ENCODE results near the gene RPH3AL. TPM values are rescaled to one million over a fixed set of nuclear protein-coding genes. Genes with fewer than 3 reads are reported as not detected.

Gene RPH3AL
- polyA plus RNA-seq, 4 donors = 10.5 to 18.8 (median 12.0) TPM

DNA sequence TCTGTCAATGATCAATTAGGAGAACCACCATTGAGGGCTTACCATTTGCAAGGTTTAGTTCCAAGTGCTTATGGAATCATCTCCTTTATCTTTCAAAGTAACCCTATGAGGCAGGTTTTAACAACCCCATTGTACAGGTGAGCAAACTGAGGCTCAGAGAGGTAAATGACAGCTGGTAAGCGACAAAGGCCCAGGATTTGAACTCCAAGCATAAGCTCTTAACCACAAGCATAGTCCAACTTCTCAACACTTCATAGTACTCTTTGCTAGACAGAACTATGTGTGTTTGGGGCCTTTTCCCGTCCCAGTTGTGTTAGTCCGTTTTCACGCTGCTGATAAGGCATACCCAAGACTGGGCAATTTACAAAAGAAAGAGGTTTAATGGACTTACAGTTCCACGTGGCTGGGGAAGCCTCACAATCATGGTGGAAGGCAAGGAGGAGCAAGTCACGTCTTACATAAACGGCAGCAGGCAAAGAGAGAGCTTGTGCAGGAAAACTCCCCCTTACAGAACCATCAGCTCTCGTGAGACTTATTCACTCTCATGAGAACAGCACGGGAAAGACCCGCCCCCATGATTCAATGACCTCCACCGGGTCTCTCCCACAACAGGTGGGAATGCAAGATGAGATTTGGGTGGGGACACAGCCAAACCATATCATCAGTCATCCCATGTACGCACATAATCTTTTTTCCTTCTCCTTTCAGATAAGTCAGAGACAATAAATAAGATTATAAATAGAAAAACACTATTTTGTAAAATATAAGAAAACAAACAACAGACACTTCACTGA lies 6.4 kb downstream of the RPH3AL start:
- no peak for FAIRE-seq
- no peak overlapping the region for H3K27ac ChIP-seq (ENCODE audit: low read depth in 1 of 3, low read length in 2 of 3)
- no peaks in the 10 kb centered on the region for H3K9me3 ChIP-seq (ENCODE audit: control insufficient read depth in 2 of 2, insufficient read depth in 1 of 2, low read depth in 1 of 2, low read length in 1 of 2)
- H3K4me1 ChIP-seq (ENCODE audit: control insufficient read depth in 3 of 3, insufficient read depth in 2 of 3, low read depth in 1 of 3, low read length in 2 of 3) = peaks cover 3 to 22% (median 7%) of the 10 kb centered on the region in 3 donors
- no peak for DNase-seq
- peaks cover 0 to 7% (median 0%) of the 10 kb centered on the region in 3 donors for H3K36me3 ChIP-seq (ENCODE audit: control insufficient read depth in 3 of 3, insufficient read depth in 2 of 3, low read depth in 1 of 3, low read length in 3 of 3)
- H3K4me3 ChIP-seq (ENCODE audit: low read depth in 1 of 3, low read length in 3 of 3) = no peak overlapping the region
- 82 to 86% (median 83%) methylated on average over 12 of the region's 12 CpGs for WGBS, 3 donors
- H3K27me3 ChIP-seq (ENCODE audit: control insufficient read depth in 3 of 3, insufficient read depth in 3 of 3, low read length in 3 of 3) = no peaks in the 10 kb centered on the region

GRCh38 chr17:345261-345660 lies 7.3 kb downstream of the RPH3AL start:
- no peak for FAIRE-seq
- H3K4me1 ChIP-seq (ENCODE audit: control insufficient read depth in 3 of 3, insufficient read depth in 2 of 3, low read depth in 1 of 3, low read length in 2 of 3) = peaks cover 0 to 12% (median 5%) of the 10 kb centered on the region in 3 donors
- 84 to 90% (median 87%) methylated on average over 5 of the region's 5 CpGs for WGBS, 3 donors
- H3K4me3 ChIP-seq (ENCODE audit: low read depth in 1 of 3, low read length in 3 of 3) = no peak overlapping the region
- no peaks in the 10 kb centered on the region for H3K27me3 ChIP-seq (ENCODE audit: control insufficient read depth in 3 of 3, insufficient read depth in 3 of 3, low read length in 3 of 3)
- H3K9me3 ChIP-seq (ENCODE audit: control insufficient read depth in 2 of 2, insufficient read depth in 1 of 2, low read depth in 1 of 2, low read length in 1 of 2) = no peaks in the 10 kb centered on the region
- DNase-seq = no peak
- H3K27ac ChIP-seq (ENCODE audit: low read depth in 1 of 3, low read length in 2 of 3) = no peak overlapping the region
- H3K36me3 ChIP-seq (ENCODE audit: control insufficient read depth in 3 of 3, insufficient read depth in 2 of 3, low read depth in 1 of 3, low read length in 3 of 3) = peaks cover 0 to 4% (median 0%) of the 10 kb centered on the region in 3 donors

DNA sequence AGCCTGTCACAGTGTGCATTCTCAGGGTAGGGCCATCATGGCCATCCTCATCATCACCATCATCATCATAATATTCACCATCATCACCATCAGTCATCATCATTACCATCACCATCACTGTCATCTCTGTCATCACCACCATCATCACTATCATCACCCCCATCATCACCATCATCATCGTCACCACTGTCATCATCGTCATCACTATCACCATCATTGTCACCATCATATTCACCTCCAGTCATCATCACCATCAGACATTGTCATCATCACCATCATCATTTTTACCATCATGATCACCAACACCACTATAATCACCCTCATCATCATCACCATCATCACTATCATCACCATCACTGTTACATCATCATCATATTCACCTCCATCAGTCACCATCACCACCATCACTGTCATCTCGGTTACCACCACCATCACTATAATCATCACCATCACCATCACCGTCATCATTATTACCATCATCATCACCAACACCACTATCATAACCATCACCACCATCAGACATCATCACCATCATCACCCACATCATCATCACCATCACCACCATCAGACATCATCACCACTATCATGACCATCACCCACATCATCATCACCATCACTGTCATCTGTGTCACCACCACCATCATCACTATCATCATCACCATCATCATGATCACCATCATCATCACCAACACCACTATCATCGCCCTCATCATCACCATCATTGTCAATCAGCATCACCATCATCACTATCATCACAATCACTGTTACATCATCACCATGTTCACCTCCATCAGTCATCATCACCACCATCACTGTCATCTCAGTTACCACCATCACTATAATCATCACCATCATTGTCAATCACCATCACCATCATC lies 8.5 kb downstream of the RPH3AL start:
- 93 to 99% (median 97%) methylated on average over 5 of the region's 5 CpGs for WGBS, 3 donors
- no peaks in the 10 kb centered on the region for H3K9me3 ChIP-seq (ENCODE audit: control insufficient read depth in 2 of 2, insufficient read depth in 1 of 2, low read depth in 1 of 2, low read length in 1 of 2)
- FAIRE-seq (no peak), DNase-seq (no peak)
- no peak overlapping the region for H3K27ac ChIP-seq (ENCODE audit: low read depth in 1 of 3, low read length in 2 of 3)
- peaks cover 0 to 4% (median 0%) of the 10 kb centered on the region in 3 donors for H3K36me3 ChIP-seq (ENCODE audit: control insufficient read depth in 3 of 3, insufficient read depth in 2 of 3, low read depth in 1 of 3, low read length in 3 of 3)
- H3K4me1 ChIP-seq (ENCODE audit: control insufficient read depth in 3 of 3, insufficient read depth in 2 of 3, low read depth in 1 of 3, low read length in 2 of 3) = peaks cover 0 to 12% (median 5%) of the 10 kb centered on the region in 3 donors
- no peak overlapping the region for H3K4me3 ChIP-seq (ENCODE audit: low read depth in 1 of 3, low read length in 3 of 3)
- H3K27me3 ChIP-seq (ENCODE audit: control insufficient read depth in 3 of 3, insufficient read depth in 3 of 3, low read length in 3 of 3) = no peaks in the 10 kb centered on the region

GRCh38 chr17:343211-343610 lies 9.4 kb downstream of the RPH3AL start:
- Histone ChIP-seq H3K4me3 (ENCODE audit: low read depth in 1 of 3, low read length in 3 of 3) (no peak overlapping the region), H3K27me3 (ENCODE audit: control insufficient read depth in 3 of 3, insufficient read depth in 3 of 3, low read length in 3 of 3) (no peaks in the 10 kb centered on the region), H3K9me3 (ENCODE audit: control insufficient read depth in 2 of 2, insufficient read depth in 1 of 2, low read depth in 1 of 2, low read length in 1 of 2) (no peaks in the 10 kb centered on the region), H3K4me1 (ENCODE audit: control insufficient read depth in 3 of 3, insufficient read depth in 2 of 3, low read depth in 1 of 3, low read length in 2 of 3) (peaks cover 0 to 11% (median 0%) of the 10 kb centered on the region in 3 donors), H3K36me3 (ENCODE audit: control insufficient read depth in 3 of 3, insufficient read depth in 2 of 3, low read depth in 1 of 3, low read length in 3 of 3) (peaks cover 0 to 3% (median 0%) of the 10 kb centered on the region in 3 donors), H3K27ac (ENCODE audit: low read depth in 1 of 3, low read length in 2 of 3) (no peak overlapping the region)
- DNase-seq (no peak), FAIRE-seq (no peak)
- WGBS, 3 donors = 64 to 79% (median 75%) methylated on average over 7 of the region's 7 CpGs

DNA sequence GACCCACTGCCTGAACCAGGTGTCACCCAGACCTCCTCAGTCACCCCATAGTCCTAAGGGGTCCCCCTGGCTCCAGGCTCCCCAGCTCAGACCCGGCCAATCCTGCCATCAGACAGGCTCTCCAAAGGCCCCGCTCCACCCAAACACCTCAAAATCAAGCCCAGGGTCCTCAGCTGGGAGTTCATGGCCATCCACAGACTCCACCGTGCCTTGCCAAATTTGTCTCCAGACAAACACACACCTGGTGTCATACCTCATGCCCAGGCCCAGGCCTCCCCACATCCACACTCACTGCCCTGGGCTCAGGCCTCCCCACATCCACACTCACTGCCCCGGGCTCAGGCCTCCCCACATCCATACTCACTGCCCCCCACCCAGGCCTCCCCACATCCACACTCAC lies 12.5 kb downstream of the RPH3AL start:
- Histone ChIP-seq H3K4me3 (ENCODE audit: low read depth in 1 of 3, low read length in 3 of 3) (no peak overlapping the region), H3K9me3 (ENCODE audit: control insufficient read depth in 2 of 2, insufficient read depth in 1 of 2, low read depth in 1 of 2, low read length in 1 of 2) (no peaks in the 10 kb centered on the region), H3K4me1 (ENCODE audit: control insufficient read depth in 3 of 3, insufficient read depth in 2 of 3, low read depth in 1 of 3, low read length in 2 of 3) (peaks cover 0 to 18% (median 2%) of the 10 kb centered on the region in 3 donors), H3K27ac (ENCODE audit: low read depth in 1 of 3, low read length in 2 of 3) (no peak overlapping the region), H3K36me3 (ENCODE audit: control insufficient read depth in 3 of 3, insufficient read depth in 2 of 3, low read depth in 1 of 3, low read length in 3 of 3) (peaks cover 0 to 5% (median 0%) of the 10 kb centered on the region in 3 donors), H3K27me3 (ENCODE audit: control insufficient read depth in 3 of 3, insufficient read depth in 3 of 3, low read length in 3 of 3) (no peaks in the 10 kb centered on the region)
- FAIRE-seq (no peak), DNase-seq (no peak)
- WGBS, 3 donors = 68 to 89% (median 77%) methylated on average over 4 of the region's 4 CpGs

- 39 to 72% (median 44%) methylated on average over 21 to 23 of the region's 23 CpGs for WGBS, 3 donors
- FAIRE-seq = no peak
- peak overlapping the region in 2 of 3 donors; percentile 28 to 29 for H3K27ac ChIP-seq (ENCODE audit: low read depth in 1 of 3, low read length in 2 of 3)
- peaks cover 0 to 5% (median 0%) of the 10 kb centered on the region in 3 donors for H3K36me3 ChIP-seq (ENCODE audit: control insufficient read depth in 3 of 3, insufficient read depth in 2 of 3, low read depth in 1 of 3, low read length in 3 of 3)
- no peaks in the 10 kb centered on the region for H3K27me3 ChIP-seq (ENCODE audit: control insufficient read depth in 3 of 3, insufficient read depth in 3 of 3, low read length in 3 of 3)
- peaks cover 0 to 18% (median 2%) of the 10 kb centered on the region in 3 donors for H3K4me1 ChIP-seq (ENCODE audit: control insufficient read depth in 3 of 3, insufficient read depth in 2 of 3, low read depth in 1 of 3, low read length in 2 of 3)
- H3K4me3 ChIP-seq (ENCODE audit: low read depth in 1 of 3, low read length in 3 of 3) = no peak overlapping the region
- DNase-seq = peak; percentile 16 to 40
- H3K9me3 ChIP-seq (ENCODE audit: control insufficient read depth in 2 of 2, insufficient read depth in 1 of 2, low read depth in 1 of 2, low read length in 1 of 2) = no peaks in the 10 kb centered on the region
Observed at GRCh38 chr17:339193-340061, 13.2 kb downstream of the RPH3AL start.

DNA sequence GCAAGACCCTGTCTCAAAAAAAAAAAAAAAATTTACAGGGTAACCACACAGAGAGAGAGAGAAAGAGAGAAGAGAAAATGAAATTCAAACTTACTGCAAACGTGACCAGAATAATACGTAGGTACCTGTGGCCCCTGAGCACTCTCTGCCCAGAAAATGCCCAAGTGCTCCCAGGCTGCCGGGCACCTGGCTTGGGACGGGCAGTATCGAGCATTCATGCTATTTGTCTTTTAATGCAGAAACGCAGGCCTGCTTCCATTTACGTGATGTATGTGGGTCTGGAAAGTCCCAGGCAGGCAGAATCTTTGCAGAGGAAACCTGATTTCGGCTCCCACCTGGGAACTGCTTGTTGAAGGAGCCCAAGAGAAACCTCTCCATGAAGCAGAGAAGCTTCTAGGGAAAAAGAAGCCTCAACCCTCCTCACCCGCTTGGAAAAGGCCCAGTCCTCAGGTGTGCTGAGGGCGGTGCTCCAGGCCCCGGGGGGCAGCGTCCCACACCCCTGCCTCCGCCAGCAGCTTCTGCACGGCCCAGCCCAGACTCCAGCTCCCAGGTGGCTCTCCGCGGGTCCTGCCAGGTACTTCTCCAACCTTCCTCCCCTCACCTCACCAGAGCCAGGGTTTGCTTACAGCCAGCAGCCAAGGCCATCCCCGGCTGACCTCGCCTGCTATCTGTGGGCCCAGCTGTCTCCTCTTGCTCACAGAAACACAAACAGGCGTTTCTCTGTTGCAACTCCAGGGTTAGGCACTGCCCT lies 14.0 kb downstream of the RPH3AL start:
- peak overlapping the region in 2 of 3 donors; percentile 28 to 29 for H3K27ac ChIP-seq (ENCODE audit: low read depth in 1 of 3, low read length in 2 of 3)
- FAIRE-seq (no peak), DNase-seq (peak; percentile 30 to 44)
- H3K4me1 ChIP-seq (ENCODE audit: control insufficient read depth in 3 of 3, insufficient read depth in 2 of 3, low read depth in 1 of 3, low read length in 2 of 3) = peaks cover 0 to 21% (median 2%) of the 10 kb centered on the region in 3 donors
- WGBS, 3 donors = 48 to 74% (median 58%) methylated on average over 17 to 19 of the region's 19 CpGs
- no peak overlapping the region for H3K4me3 ChIP-seq (ENCODE audit: low read depth in 1 of 3, low read length in 3 of 3)
- no peaks in the 10 kb centered on the region for H3K27me3 ChIP-seq (ENCODE audit: control insufficient read depth in 3 of 3, insufficient read depth in 3 of 3, low read length in 3 of 3)
- peaks cover 0 to 5% (median 0%) of the 10 kb centered on the region in 3 donors for H3K36me3 ChIP-seq (ENCODE audit: control insufficient read depth in 3 of 3, insufficient read depth in 2 of 3, low read depth in 1 of 3, low read length in 3 of 3)
- H3K9me3 ChIP-seq (ENCODE audit: control insufficient read depth in 2 of 2, insufficient read depth in 1 of 2, low read depth in 1 of 2, low read length in 1 of 2) = no peaks in the 10 kb centered on the region
